NCI-H1436 (cell line): ENCODE data around the gene PM20D1.
"Not testable (repeated sequence)": the region's sequence is repeated elsewhere in the genome, so short reads cannot be mapped to it uniquely, and the experiment has no call there.

Experiments
- DNase-seq: peaks from one replicate; lab custom pipeline; 2025; lab: John Stamatoyannopoulos, UW

PM20D1 gene

GRCh38 chr1:205849619-205850355, at the start of gene PM20D1:
Gene PM20D1 (minus strand): TSS chr1:205850132. CDS start chr1:205850072, 60 bp downstream.
- no peak for DNase-seq

- no peak for DNase-seq
Measured at GRCh38 chr1:205896351-205896750, 46.4 kb upstream of the PM20D1 start.

DNA sequence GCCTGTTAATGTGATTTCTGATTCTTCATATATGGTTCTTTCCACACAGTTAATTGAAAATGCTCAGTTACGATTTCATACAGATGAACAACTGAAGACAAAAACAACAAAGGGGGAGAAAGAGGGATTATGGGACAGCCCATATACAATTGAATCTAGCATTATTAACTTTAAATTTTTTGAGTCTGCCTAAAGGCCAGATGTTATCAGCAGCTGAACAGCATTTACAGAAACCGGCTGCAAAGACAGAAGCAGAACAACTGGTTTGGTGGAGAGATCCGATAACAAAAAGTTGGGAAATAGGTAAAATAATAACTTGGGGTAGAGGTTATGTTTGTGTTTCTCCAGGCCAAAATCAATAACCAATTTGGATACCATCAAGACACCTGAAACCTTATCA, 44.2 kb upstream of the PM20D1 start:
- not testable (repeated sequence) for DNase-seq

GRCh38 chr1:205892175-205892574, 42.2 kb upstream of the PM20D1 start:
- not testable (repeated sequence) for DNase-seq

GRCh38 chr1:205891481-205891880, 41.5 kb upstream of the PM20D1 start:
- DNase-seq: not testable (repeated sequence)

- DNase-seq: not testable (repeated sequence)
Measured at GRCh38 chr1:205890631-205891030, 40.7 kb upstream of the PM20D1 start.

- DNase-seq: not testable (repeated sequence)
Measured at GRCh38 chr1:205889706-205890105, 39.8 kb upstream of the PM20D1 start.

GRCh38 chr1:205889006-205889405, 39.1 kb upstream of the PM20D1 start:
- not testable (repeated sequence) for DNase-seq

DNA sequence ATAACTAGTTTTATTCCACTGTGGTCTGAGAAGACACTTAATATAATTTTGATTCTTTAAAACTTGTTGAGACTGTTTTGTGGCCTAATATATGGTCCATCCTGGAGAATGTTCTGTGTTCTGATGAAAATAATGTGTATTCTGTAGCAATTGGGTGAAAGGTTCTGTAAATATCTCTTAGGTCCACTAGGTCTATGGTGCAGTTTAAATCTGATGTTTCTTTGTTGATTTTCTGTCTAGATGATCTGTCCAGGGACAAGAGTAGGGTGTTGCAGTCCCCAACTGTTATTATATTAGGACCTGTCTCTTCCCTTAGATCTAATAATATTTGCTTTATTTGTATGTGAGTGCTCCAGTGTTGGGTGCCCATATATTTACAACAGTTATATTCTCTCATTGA, 33.9 kb upstream of the PM20D1 start:
- no peak for DNase-seq

DNA sequence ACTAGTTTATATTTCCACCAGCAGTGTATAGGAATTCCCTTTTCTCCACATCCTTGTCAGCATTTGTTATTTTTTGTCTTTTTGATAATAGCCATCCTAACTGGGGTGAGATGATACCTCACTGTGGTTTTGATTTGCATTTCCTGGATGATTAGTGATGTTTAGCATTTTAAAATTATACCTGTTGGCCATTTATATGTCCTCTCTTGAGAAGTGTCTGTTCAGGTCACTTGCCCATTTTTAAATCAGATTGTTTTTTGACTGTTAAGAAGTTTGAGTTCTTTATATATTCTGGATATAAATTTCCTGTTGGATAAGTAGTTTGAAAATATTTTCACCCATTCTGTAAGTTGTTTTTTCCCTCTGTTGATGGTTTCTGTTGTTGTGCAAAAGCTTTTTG, 31.0 kb upstream of the PM20D1 start:
- DNase-seq: no peak

GRCh38 chr1:205879974-205880373, 30.0 kb upstream of the PM20D1 start:
- DNase-seq: no peak

DNA sequence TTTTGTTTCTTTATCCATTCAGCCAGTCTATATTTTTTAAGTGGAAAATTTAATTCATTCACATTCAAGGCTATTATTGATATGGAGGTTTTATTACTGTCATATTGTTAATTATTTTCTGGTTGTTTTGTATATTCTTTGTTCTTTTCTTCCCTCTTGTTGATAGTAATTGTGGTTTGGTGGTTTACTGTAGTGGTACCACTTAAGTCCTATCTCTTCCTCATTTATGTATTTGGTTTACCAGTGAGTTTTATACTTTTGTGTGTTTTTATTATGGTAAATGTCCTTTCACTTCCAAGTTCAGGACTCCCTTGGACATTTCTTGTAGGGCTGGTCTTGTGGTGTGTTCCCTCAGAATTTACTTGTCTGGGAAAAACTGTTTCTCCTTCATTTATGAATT, 28.1 kb upstream of the PM20D1 start:
- DNase-seq: no peak

DNA sequence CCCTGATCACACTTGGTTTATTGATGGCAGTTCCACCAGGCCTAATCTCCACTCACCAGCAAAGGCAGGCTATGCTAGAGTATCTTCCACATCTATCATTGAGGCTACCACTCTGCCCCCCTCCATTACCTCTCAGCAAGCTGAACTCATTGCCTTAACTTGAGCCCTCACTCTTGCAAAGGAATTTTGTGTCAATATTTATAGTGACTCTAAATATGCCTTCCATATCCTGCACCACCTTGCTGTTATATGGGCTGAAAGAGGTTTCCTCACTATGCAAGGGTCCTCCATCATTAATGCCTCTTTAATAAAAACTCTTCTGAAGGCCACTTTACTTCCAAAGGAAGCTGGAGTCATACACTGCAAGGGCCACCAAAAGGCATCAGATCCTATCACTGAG, 23.2 kb upstream of the PM20D1 start:
- DNase-seq: not testable (repeated sequence)

DNA sequence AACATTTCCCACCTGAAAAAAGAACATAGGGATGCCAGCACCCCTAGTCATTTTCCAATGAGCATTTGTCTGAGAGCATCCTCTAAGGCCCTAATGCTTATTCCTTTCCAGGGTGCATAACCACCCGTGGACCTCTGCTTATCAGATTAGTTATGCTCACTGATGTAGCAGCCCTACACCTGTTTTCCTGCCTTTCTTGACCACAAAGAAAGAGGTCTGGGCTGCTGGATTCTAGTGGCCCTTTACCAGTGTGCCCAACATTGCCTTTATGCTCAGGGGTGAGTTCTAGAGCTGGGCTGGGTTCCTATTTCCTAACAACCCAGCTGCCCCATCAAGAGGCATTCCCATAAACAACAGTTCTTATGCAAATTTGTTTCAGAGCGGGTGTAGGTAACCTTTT, 20.3 kb upstream of the PM20D1 start:
- no peak for DNase-seq

- no peak for DNase-seq
Measured at GRCh38 chr1:205861540-205861939, 11.6 kb upstream of the PM20D1 start.

- no peak for DNase-seq
Measured at GRCh38 chr1:205858141-205858961, 8.4 kb upstream of the PM20D1 start.

DNA sequence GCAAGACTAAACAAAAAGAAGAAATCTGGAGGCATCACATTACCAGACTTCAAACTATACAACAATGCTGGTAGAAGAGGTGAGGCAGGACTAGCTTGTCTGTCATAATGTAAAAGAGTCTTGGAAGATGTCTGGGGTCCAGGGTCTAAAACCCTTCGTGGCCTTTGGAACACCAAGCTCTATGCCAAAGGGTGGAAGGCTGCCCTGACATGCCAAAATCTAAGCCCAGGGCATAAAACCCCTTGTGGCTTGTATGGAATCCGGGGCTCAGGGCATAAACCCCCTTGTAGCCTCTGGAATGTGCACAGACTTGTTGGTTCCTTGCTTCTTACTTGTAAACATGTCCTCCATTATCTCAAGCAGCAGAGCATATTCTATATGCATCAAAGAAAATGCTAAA, 7.6 kb upstream of the PM20D1 start:
- DNase-seq: not testable (repeated sequence)

DNA sequence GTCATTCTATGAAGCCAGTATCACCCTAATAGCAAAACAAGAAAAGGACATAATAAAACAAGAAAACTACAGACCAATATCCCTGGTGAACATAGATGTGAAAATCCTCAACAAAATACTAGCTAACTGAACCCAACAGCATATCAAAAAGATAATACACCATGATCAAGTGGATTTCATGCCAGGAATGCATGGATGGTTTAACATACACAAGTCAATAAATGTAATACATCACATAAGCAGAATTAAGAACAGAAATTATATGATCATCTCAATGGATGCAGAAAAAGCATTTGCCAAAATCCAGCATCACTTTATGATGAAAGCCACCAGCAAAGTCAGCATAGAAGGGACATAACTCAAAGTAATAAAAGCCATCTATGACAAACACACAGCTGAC, 6.5 kb upstream of the PM20D1 start:
- DNase-seq: no peak

DNA sequence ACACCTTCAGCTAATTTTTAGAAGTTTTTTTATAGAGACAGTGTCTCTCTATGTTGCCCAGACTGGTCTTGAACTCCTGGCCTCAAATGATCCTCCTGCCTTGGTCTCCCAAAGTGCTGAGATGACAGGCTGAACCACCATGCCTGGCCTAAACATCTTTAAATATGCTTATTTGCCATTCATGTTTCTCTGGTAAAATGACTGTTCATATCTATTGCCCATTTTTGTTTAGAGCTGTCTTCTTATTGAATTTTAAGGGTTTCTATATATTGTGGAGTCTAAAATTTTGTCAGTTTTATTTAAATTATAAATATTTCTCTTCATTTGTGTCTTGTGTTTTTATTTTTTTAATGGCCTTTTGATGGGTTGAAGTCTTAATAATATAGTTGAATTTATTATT, 3.0 kb upstream of the PM20D1 start:
- no peak for DNase-seq

- DNase-seq: no peak
Measured at GRCh38 chr1:205851993-205852392, 2.1 kb upstream of the PM20D1 start.

- DNase-seq: no peak
Measured at GRCh38 chr1:205843036-205843859, 6.7 kb downstream of the PM20D1 start.

DNA sequence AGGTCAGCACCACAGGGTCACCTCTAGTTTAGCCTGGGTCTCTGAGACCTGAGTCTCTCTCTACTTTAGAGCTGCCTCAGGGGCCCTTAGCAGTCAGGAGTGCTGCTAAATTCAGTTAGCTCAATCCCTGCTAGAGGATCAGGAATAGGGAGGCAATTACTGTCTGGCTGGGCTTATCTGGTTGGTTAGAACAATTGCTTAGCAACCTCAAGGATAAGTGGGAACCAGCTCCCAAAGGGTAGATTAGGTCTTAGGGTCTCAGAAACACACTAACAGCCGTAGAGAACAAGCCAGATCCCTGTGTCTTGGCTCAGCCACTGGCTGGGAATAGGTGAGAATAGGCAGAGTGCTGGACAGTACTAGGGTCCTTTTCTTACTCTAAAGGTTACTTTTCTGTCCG, 7.7 kb downstream of the PM20D1 start:
- DNase-seq: no peak
